Medulla oblongata (tissue), 1 donor: ENCODE results near the gene TNRC18.
A peak's percentile ranks its signal among the peaks of the same experiment; 100 is the strongest.
"Not testable (repeated sequence)": the region's sequence is repeated elsewhere in the genome, so short reads cannot be mapped to it uniquely, and the experiment has no call there.

ENCODE experiments used
- DNase-seq: peaks from one replicate; pipeline ENCODE4 v3.0.0-alpha.2; 2015; ENCODE audit errors: extremely low spot score

Gene TNRC18

DNA sequence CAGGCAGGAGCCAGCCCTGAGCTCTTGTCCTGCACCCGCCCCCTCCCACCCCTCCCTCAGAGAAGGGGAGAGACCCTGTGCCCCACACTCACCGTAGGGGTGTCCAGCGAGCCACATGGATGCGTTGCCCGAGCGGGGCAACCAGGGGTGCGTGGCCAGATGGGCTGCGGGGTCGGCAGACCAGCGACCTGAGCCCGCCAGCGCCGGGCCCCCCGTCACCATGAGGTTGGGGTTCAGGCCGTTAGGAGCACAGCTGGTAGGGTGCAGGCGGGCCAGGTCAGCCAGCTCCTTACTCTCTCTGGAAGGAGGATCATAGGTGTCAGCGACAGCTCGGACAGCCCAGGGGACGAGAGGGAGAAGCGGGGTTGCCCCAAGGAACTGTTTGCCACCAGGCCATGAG, 46.4 kb downstream of the TNRC18 start:
- DNase-seq: no peak

DNA sequence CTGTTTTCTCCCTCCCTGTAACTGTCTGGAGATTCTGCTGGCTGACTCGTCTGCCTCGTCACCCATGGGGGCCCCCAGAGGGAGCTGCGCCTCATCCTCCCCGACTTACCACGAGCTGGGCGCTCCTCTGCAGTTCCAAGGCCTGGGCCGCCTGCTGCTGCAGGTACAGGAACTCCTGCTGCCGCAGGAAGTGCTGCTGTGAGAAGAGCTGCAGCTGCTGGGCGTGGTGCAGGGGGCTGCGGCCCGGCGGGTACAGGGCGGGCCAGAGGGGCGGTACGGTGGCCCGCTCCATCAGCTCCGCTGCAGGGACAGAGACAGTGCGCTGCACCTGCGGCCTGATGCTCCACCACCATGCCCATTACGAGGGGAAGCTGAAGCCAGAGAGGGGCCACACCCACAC, 47.7 kb downstream of the TNRC18 start:
- DNase-seq: no peak

DNA sequence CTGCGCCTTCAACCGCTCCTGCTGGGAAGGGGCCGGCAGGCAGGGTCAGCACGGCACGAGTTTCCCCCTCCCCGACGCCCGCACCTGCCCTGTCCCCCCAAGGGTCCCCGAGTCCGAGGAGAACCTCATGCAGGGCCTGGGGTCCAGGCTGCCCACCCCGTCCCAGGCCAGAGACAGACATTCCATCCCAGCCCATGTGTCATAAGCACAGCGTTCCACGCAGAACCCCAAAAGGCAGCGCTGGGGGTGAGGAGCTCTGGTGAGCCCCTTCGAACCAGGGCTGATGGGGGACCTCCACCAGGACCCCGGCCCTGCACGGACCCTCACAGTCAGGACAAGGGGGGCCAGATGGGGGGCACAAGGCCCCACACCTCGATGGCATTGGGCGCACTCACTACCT, 49.2 kb downstream of the TNRC18 start:
- no peak for DNase-seq

DNA sequence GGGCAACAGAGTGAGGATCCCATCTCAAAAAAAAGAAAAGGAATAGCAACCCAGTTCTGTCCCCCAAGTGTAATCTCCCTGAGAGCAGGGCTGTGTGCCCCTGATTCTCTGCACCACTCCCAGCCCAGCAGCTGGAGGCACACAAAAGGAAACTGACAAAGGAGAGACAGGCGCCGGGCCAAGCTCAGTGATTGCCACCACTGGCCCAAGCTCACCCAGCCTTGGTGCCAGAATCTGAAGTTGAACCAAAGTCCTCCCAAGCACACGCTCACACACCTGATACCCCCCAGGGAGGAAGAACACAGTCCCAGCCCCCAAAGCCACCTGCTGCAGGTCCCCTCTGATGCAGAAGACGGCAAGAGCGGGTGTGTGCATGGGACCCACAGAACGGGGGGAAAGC, 50.3 kb downstream of the TNRC18 start:
- no peak for DNase-seq

DNA sequence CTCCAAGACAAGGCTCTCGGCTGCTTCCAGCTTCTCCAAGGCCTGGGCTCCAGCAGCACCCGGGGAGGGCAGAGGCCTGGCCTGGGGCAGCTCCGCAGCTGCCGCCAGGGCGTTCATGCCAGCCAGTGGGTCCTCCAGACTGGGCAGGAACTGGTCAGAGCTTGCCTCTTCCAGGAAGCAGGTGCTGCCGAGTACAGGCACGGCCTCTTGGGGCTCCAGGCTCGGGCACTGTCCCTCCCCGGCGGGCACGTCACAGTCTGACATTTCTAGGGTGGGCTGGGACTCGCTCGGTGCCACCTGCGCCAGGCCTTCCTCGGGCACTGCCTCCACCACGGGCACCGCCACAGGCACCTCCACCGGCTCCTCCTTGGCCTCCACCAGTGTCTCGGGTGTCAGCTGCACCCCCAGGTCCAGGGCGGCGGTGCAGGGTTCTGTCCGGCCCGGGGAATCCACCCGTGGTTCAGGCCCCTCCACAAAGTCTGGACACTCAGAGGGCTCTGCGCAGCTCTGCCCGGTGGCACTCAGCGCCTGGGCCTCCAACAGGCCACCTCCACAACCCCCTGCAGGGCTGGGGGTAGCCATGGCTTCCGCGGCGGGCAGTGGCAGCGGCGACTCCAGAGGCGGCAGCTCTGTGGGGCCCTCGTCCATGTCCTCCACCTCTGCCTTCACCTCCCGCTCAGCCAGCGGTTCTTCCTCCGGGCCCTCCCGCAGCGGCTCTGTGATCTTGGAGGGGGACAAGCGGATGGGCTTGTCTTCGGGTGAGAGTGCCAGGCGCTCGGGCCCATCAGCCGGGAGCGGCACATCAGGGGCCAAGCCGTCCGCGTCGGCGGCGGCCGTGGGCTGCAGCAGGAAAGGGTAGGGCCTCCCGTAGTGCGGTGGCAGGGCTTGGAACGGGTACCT, 52.9 kb downstream of the TNRC18 start:
- no peak for DNase-seq

DNA sequence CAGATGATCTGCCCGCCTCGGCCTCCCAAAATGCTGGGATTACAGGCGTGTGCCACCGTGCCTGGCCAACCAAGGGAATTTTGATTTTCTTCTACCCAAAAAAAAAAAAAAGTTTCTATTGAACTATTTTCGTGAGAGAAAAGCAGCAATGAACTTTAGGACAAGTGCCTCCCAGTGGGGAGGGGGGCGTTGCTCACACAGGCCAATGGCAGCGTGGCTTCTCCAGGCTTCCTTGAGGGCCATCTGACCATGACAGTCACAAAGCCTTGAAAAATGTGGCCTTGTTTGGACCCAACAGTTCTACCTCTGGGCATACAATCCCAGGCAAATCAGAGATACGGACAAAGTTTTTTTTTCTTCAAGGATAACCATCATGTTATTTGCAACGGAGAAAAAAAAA, 56.0 kb downstream of the TNRC18 start:
- no peak for DNase-seq

DNA sequence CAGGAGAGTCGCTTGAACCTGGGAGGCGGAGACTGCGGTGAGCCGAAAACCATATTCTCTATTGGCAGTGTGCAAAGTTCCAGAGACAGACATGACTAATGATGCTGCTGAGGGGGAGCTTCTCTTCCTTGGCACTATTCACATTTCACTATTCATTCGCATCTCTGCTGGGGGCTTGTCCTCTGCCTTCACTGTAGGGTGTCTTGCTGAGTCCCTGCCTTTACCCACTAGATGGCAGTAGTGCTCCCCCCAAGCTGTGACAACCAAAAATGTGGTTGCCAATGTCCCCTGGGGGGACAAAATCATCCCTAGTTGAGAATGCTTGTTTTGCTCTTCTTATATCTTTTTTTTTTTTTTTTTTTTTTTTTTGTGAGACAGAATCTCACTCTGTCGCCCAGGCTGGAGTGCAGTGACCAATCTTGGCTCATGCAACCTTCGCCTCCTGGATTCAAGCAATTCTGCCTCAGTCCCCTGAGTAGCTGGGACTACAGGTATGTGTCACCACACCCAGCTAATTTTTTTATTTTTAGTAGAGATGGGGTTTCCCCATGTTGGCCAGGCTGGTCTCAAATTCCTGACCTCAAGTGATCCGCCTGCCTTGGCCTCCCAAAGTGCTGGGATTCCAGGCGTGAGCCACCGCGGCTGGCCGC, 57.5 kb downstream of the TNRC18 start:
- DNase-seq: peak; percentile 92

DNA sequence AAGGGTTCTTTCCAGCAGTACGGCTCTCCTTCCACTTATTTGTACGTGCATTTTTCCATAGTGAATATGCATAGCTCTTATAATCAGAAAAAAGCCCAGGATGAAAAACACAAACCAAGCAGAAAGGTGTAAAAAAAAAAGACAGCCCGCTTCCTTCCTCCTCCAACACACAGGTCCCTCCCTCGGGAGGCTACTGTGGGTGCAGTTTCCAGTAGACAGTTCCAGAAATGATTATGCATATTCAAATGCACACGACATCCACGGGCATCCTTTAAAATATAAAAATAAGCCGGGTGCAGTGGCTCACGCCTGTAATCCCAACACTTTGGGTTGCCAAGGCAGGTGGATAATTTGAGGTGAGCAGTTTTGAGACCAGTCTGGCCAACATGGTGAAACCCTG, 59.9 kb downstream of the TNRC18 start:
- no peak for DNase-seq

DNA sequence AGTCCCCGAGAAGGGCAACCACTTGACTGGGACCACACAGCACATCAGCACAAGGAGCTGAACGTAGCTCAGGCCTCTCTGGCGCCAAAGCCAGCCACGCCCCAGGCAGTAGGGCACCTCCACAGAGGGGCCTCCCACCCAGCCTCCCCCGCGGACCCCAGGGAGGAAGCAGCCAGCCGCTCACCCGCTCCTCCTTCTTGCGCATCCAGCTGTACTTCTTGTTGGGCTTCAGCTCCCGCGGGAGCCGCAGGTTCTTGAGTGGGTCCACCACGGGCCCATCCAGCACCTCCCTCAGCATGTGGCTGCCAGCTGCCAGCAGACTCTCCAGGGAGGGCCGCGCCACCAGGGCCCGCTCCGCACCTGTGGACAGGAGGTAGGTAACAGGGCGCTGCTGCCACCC, 61.2 kb downstream of the TNRC18 start:
- no peak for DNase-seq

DNA sequence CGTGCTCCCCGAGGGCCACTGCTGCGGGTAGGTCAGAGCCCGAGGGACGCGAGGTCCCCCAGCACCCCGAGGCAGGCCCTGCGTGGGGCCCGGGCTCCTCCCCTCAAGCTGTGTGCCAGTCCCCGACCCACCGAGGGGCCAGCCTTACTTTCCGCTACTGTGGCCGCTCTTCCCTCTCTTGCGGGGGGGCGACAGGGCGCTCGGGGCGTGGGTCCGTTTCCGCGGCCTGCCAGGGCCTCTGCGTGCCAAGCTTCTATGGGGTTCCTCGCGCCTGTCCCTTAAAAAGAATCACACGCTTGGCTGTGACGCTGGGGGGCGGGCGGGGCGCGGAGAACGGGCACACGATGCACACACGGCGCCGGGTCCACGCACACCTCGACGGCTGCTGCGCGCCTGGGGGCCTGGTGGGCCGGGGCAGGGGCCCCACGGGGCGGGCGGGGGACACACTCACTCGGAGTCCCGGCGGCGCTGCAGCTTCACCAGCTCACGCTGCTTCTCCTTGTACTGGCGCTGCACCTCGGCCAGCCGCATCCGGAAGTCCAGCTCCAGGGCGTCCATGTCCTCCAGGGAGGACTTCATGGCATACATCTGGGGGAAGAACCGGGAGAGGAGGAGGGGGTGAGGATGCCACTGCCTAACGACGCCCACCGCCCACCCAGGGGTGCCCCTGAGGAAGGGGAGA, 62.0 kb downstream of the TNRC18 start:
- no peak for DNase-seq

DNA sequence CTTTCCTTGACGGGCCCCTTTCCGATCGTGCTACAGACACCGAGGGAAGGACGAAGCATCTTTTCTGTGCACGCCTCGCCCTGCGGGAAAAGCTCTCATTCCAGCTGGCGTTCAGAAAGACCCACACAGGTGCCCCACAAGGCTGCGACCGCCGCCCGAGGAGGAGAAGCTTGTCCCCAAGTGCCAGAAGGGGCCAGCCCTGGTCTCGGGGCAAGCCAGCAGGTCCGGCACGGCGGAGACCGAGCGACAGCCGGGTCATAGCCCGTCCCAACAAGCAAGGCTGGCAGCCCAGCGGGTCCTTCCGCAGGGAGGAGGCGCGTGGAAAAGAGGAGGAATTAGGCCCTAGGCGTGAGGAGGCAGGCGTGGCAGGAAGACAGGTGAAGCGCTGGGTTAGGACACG, 62.7 kb downstream of the TNRC18 start:
- no peak for DNase-seq

DNA sequence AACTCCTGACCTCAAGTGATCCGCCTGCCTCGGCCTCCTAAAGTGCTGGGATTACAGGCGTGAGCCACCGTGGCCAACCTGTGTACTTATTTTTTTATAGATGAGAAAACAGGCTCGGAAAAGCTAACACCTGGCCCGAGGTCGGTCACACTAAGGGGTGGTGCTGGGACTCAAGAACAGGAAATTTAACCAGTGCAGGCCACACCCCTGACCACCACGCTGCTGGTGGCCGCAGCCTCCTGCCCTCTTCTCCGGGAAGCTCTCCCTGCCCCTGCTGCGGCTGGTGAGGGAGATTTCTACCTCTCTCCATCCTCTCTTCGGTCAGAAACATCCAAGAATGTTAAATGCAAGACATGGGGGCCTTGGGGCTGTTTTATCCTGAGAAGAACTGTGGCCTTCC, 63.2 kb downstream of the TNRC18 start:
- DNase-seq: no peak

DNA sequence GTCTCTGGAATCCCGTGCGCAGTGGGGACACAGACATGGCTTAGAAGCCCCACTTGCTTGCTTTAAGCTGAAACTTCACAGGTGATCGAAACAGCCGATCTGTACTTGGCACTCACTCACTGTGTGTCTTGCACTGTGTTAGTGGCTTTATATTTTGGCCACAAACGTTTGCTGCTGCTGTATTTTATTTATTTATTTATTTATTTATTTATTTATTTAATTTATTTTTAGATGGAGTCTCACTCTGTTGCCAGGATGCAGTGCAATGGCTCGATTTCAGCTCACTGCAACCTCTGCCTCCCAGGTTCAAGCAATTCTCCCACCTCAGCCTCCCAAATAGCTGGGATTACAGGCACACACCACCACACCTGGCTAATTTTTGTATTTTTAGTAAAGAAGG, 63.6 kb downstream of the TNRC18 start:
- DNase-seq: not testable (repeated sequence)

DNA sequence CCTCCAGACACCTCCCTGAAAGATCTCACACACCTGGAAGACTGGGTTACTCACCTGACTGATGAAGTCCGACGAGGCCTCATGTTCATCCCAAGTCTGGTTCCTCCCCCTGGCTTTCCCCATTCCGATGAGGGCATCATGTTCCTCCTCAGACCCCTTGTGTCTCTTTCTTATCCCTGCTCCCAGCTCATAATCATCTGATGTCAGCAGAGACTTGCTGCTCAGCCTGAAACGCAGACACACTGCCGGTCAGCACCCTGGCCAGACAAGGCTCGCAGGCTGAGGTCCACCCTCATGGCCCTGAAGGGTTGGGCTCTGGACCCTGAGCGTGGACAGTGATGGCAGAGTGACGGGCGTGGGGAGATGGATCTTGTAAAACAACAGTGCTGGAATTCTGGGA, 64.3 kb downstream of the TNRC18 start:
- no peak for DNase-seq

DNA sequence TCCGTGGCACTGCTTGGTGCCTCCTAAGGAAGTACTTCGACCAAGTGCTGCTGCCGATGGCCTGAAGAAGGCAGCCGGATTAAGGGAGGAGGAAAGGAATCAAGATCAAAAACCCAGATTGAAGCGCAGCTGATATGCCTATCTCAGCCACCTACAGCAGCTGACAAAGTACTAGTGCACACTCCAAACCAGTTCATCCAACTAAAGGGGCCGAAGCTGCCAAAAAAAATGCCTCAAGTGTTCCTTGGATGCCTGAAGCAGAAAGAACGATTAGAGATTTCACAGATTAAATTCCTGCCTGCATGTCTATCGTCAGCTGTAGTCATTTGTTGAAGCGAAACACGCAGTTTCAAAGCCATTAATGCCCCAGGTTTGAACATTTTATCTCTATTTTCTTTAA, 65.7 kb downstream of the TNRC18 start:
- DNase-seq: no peak

DNA sequence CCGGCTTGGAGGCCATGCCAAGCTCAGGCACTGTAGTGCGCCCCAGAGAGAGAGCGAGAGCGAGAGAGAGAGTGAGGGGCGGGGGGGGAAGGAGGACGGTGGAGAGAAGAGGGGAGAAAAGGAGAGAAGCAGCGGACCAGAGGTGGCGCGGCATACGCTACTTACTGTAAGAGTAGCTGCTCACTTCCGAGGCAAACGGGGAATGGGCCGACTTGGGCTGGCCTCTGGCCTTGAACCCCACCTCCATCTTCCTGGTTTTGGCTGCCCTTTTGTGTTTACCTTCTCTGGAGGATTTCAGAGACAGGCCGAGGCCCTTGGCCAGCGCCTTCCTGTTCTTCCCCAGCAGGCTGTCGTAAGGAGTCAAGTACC, 66.9 kb downstream of the TNRC18 start:
- no peak for DNase-seq

DNA sequence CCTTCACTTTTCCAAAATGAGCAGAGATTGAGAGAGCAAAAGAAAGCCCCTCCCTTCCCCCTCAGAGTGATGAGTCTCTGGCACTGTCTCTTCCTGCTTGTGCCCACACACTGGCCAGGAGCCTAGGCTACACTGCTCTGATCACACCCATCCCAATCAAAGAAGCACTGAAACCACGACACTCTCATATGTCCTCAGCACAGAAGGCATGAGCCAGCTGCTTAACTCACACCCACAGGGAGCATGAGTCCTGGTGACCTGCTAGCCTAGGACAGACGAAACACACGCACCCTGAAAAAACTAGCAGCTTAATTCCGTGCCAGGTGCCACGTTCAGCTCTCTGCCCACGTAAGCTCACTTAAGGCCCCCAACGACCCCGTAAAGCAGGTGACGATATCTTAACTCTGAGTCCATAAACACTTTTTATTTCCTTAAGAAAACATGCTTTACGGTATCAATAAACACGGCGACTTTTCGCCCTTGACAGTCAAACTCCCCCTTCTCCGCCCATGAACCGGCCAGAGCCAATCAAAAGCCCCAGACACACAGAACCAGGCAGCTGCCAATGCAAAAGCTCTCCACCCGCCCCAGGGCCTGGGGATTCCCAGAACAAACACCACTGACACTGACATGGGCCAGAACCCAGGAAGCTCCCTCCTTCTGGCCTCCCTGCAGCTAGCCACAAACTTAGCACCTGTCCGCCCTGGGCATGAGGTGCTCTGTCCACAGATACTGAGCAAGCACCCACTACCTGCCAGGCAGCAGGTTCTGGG, 69.0 kb downstream of the TNRC18 start:
- DNase-seq: peak; percentile 45

DNA sequence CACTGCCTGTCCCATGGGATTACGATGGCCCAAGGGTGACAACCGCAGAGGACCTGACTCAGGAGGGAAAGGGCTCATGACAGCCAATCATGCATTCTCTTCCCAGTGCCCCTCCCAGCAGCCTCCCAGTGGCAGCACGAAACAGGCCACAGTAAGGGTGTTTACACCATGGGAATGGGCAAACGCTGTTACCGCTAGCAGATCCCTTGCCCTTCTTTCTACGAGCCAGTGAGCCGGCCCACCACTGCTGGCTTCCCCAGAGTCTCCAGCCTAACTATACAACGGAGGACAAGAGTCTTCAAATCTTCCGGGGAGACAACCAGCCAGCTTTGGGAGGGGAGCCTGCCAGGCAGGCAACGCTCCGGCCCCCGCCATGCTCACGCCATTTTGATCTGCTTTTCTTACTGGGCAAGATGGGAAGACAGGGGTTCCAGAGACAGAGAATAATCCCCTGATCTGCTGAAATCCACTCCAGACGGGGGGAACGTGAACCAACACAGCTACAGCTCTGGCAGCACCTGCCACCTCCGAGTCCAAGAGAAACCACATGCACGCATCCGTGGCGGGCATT, 71.1 kb downstream of the TNRC18 start:
- DNase-seq: no peak

DNA sequence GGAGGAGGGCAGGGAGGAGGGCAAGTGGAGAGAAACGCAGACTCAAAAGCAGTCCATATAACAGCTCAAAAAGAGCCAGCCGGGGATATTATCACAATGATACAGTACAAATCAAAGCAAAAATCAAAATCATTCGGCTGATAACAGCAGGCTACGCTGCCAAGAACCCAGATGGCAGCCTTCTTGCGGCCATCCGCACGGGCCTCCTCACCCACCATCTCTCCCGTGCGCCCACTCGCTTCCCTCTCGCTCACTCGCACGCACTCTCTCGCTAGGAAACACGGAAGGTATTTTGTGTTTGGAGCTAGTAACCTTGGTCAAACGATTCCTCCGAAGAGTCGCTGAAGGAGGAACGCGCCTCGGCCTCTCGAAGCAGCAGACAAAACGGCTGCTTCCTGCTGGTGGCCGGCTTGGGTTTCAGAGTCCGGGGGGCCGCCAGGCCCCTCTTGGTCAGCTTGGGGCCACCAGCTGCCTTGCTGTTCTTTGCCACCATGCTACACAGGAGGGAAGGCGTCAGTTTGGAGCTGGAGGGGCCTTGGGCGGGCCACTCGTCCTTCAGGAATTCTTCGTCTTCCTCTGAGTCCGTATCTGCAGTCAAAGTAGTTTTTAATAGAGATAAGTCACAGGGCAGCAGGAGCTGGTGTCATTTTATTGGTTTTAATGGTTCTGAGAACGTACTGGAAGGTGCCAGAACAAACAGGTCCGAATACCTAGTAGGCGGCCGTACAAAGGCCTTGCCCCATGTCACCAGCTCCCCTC, 71.9 kb downstream of the TNRC18 start:
- DNase-seq: no peak

DNA sequence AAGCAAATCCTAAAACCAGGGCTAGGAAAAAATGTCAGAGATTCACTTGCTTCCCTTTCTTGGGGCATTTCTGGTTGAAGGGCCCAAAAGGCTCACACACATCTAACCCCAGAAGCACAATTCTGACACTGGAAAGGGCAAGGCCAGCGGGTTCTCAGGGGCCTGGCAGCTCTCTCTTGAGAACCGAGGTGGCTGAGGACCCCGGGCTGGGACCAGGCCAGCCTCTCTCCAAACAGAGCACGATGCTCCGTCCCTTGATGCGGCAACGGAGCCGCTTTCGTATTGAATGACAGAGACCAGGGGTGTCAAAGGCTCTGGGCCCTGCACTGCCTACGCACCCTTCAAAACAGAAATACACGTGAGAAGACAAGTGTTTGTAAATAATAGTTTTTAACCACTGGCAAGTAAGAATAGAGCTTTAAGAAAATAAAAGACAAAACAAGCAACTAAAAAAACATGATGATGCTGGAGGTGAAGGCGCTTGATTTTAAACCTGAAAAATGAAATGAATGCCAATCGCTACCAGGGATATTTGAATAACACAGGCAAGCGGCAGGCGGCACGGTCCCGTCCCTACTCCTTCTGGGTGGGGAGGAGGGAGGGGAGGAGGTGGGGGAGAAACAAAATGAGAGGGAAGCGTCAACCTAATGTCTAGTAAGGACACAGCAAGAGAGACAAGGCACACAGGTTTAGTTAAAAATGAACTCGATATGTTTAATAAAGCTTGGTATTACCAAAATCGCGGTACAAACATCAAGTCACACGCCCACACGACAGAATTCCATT, 72.8 kb downstream of the TNRC18 start:
- no peak for DNase-seq
